Activated T-cell treated with anti-CD3 and anti-CD28 coated beads for 48 hours (primary cell): ENCODE data around the gene GRAP.

Source experiments
- DNase-seq: peaks from one replicate; pipeline ENCODE4 v3.0.0-alpha.2; 2020; ENCODE audit warnings: low read depth

Gene GRAP

DNA sequence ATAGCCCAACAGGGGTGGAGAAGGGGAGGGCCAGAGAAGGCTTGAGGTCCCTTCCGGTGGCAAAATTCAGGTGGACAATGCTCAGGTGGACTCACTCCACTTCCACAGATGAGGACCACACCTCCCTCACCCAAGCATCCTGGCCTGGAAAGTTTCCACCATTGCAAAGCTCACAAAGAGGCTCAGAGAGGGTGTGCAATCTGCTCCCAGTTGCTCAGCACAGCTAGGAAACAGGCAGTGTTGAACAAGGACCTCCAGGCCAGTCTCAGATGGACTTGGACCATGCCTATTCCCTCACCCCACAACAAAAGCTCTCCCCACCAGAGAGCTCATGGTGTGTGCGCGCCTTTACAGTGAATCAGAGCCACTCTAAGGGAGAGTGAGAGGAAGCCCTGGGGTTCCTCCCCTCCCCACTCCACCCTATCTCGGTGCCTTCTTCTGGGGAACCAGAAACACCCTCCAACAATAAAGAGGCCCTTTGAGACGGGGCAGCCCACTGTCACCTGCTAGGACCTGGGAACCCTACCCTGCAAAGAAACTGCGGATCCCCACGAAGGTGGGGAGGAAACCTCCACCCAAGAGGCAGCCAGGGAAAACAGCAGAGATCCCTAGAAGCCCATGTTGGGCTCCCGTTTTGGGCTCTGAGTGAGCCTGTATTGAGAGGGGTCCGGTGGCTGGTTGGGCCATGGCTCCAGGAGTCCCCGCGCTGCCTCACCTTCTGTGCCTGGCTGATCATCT lies 43.8 kb downstream of the GRAP start:
- DNase-seq: no peak

DNA sequence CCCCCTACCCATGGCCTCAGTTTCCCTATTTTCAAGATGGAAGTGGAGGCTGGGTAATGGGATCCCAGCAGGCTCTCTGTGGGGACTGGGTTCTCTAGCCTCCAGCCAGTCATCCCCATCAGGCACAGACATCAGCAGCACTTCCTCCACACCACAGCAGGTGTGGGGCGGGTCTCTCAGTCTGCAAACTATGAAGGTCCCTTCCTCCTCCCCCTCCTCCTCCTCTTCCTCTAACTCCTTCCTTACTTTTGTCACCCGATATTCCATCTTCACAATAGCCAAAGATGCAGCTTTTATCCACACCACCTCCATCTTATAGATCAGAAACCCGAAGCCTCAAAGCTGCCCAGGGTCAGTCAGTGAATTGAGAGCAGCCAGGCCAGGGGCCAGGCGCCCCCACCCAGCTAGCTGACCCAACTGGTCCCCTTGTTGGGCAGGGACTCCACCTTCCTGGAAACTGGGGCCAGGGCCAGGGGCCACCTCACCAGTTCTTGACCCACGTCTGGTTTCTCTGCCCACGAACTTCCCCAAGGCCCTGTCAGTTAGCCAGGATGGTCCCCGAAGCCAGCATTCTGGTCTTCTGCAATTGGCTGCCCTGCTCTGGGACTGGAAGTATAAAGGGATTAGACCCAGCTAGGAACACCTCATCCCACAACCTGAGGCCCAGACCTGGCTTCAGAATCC lies 44.7 kb downstream of the GRAP start:
- DNase-seq: no peak

DNA sequence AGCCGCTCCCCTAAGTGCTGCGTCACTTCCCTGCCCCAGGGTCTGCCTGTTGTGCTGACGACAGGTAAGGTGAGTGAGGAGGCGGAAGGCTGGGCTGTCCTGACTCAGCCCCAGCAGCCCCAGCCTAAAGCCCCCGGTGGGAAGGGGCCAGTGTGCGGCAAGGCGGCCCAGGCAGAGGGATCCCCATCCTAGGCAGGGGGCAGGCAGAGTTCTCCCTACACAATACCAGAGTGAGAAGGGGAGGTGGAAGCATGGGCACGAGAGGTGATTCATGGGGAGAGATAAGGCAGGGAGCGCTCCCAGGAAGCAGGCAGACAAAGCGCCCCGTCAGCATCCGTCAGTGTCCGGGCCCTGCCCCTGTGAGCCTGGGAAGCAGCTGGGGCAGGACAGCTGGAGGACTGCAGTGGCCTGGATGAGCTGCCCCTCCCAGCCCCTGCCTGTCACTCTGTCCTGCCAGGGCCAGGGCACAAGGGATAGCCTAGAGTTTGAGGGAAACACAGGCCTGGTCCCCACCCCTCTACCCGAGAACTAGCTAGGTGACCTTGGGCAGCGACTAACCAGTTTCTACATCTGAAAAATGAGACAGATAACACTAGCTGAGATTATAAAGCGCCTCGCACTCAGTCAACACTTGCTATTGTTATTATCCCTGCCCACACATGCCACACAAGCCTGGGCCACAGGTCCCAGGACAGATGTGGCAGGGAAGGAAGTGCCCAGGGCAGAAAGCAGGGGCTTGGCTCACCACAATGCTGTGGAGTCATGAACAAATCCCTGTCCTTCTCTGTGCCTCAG lies 46.0 kb downstream of the GRAP start:
- DNase-seq: no peak

DNA sequence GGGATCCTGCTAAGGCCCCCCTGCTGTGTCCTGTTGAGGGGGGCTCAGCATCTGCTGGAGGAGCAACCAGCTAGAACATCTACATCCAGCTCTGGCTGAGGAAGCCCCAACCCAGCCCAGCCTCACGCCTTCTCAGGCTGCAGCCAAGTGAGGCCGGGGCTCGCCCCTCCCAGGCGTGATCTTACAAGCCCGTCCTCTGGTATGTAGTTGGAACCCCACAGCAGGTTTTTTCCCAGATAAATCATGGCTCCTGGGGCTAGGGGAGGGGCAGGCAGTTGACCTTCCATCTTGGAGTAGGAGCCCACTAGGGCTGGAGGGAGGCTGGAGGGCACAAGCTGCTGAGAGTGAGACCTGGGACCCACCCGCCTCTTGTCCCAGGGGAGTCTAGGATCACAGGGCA lies 46.8 kb downstream of the GRAP start:
- no peak for DNase-seq

DNA sequence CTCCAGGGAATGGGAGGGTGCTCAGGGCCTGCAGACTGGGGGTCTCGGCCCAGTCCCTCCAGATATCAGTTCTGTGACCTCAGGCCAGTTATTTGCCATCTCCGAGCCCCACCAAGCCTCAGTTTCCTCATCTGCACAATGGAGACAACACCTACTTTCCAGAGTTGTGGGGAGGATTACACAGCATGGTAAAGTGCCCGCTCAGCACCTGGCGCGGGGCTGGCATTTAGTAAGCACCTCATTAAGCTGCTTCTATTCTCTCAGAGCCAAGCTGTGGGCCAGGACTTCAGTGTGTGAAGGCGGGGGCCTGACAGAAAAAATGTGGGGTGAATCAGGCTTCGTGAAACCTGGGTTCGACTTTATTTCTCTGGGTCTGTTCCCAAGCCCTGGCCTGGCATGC lies 47.4 kb downstream of the GRAP start:
- DNase-seq: no peak

DNA sequence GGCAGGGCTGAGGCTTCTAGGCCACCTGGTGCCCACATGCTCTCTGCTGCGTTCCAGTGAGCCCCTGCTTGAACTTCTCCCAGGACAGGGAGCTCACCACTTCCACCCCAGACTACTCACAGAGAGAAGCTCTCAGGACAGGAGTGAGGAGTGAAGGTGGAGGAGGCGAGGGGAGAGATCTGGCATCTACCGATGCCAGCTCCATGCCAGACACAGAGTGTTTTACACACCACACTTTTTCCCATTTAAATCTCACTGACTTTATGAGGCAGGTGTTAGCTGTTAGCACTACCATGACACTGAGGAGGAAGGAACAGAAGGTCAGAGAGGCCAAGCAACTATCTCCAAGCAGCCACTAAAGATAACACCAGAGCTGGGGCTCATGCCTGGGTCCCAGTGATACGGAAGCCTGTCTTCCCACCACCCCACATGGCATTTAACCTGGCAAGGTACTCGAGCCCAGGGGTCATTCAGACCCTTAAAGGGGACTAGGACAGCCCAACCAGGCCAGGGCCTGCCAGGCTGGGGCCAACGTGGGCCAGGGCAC lies 49.0 kb downstream of the GRAP start:
- DNase-seq: no peak

DNA sequence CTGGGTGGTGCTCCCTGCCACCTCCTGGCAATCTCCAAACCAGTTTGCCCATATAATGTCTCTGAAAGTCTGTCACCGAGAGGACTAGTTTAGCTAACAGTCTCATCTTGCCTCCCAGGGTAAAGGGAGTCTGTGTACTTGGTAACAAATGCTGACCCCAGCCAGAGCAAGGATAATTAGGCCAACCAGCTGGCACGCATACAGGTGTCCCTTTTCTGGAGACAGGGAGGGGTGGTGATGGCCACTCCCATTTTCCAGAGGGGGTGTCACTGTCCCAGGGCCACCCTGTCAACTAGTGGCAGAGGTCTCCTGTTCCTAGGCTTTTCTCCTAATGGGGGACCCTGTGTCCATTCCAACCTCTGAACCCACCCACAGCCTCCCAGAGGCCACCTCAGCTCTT lies 50.3 kb downstream of the GRAP start:
- no peak for DNase-seq

DNA sequence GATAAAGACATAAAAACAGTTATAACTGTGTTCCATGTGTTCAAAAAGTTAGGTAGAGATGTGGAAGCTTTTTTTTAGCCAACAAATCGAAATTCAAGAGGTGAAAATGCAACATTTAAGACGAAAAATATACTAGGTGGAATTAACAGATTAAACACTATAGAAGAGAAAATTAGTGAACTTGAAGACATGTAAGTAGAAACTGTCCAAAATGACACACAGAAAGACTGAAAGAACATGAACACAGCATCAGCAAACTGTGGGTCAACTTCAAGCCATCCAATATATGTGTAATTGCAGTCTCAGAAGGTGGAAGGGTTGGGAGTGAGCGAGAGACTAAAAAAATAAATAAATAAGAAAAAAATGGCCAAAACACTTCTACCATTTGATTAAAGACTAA lies 51.5 kb downstream of the GRAP start:
- no peak for DNase-seq

DNA sequence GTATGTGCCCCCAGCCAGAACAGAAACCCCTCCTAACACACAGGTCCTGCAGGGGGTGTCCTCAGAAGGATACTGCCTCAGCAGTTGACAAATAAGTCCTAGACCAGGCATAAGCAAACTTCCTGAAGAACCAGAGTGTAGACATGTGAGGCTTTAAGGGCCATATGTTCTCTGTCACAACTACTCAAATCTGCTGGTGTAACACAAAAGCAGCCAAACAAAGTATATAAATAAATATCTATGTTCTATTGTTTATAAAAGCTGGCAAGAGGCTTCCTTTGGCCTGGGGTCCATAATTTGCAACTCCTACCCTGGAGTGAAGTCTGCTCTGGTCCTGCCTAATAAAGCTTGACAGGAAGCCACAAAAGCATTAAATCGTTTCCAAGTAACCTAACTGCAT lies 52.1 kb downstream of the GRAP start:
- no peak for DNase-seq

DNA sequence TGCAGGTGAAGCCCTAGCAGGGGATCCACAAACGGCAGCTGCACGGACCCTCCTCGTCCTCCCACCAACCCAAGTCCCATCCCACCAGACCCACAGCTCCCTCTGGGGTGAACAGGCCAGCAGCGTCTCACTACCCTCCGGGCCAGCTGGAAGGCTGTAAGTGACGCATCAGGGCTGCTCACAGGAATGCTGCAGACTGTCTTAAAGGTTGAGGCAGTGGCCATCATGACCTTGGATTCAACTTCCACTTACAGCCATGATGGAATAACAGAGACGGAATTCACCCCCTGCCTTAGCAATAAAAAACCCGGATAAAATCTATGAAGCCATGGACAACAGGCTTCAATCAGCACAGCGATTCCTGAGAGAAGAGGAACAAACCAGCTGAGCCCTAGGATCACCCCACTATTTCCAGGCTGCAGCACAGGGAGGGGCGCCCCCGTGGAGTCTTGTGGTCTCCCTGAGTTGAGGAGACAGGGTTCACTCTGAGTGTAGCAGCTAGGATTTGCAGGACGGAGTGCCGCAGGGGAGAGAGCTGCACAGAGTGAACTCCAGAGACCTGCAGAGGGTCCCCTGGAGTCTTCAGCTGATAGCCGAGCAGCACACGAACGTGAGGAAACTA lies 52.7 kb downstream of the GRAP start:
- DNase-seq: no peak

DNA sequence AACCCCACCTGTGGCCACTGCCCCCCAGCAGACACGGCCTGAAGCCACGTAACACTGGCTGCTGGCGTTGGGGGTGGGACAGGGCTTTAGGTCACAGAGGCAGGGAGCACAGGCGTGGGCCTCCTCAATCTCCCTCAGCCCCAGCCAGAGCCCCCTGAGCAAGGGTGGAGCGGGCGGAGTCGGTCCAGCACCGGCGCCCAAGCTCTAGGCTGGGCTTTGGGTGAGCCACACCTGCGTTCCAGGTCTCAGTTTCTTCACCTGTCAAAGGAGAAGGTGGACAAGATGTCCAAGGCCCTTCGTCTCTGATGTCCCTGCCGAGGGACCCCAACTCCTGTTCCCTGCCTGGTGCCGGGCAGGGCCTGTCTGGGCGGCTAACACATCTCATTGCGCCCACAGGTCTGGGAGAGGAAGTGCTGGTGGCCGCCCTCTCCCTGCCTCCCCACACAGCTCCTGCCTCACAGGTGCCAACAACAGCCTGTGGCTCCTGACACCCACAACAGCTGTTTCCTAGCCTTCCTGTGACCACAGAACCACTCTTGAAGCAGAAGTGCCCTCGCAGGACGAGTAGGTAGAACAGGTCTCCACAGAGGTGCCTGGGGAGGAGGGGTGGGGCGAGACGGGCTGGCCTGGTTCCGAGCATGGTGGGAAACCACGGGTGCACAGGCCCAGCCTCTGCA lies 54.2 kb downstream of the GRAP start:
- DNase-seq: no peak

DNA sequence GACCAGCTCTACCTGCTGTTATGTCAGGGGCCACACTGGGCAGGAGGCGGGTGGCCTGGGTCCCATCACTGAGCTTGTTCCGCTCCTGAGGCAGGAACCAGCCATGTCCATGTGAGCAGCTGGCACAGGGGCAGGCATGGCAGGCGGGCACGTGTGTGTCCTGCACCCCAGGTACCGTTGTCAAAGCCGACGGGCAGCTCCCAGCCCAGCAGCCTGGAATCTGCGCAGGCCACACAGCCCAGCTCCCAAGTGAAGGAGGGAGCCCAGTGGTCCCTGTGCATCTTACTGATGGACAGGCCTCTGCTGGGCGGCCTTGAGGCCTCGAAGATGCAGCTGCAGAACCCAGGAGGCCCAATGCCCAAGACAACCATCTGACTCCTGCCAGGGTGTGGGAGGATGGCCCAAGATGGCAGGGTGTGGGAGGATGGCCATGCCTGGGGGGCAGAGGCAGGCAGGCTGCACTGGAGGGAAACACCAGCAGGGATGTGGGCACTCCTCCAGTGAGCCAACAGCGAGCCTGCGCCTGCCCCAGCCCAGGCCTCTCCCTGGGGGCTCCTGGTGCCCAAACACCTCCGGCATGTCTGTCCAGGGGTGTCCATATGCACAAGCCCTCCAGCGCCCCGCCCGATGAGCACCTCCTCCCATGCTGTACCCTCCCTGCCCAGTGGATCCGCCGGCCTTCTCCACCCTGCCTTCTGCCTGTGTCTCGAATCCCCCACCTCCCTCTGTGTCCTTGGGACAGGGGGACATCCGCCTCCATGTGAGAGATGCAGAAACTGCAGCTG lies 55.0 kb downstream of the GRAP start:
- DNase-seq: no peak

DNA sequence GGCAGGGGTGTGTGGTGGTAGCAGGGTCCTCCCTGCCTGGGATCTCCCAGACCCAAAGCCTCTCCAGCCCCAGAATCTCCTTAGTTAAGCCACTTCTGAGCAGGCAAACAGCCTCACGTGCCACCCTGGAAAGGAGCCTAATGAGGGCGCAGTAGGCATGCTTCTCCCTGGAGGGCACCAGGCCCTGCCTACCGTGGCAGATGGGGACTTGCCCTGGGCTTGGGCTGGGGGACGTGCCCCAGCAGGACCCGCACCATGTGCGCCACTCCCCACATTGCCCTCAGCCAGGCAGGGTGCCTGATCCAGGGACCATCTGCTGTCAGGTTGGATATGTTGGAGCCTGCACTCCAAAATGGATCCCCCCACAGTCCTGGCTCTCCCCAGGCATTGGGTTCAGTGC lies 56.4 kb downstream of the GRAP start:
- no peak for DNase-seq

DNA sequence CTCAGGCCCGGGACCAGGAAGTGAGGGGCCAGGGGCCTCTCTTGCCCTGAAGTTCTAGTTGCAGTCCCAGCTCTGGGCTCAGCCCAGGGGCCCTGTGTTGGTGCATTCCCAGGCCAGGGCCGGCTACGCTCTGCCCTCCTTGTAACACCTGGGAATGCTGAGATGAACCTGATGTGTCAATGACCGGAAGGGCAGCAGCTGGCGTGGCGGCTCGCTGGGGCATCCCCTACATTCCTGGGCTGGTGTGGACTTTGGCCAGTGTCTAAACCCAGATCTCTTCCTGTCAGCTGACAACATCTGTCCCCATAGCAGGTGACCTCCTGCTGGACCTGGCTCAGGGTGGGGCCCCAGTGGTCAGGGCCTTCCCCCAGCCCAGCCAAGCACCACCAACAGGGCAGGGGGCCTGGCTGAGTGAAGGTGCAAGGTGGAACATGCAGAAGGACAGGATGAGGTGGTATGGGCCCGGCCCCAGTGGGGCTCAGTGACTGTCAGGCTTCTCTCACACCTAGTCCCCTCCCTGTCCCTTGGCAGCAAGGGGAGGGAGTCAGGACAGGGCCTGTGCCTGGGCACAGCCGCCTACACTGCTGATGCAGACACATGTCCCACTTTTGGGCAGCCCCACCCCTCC lies 58.1 kb downstream of the GRAP start:
- DNase-seq: no peak

DNA sequence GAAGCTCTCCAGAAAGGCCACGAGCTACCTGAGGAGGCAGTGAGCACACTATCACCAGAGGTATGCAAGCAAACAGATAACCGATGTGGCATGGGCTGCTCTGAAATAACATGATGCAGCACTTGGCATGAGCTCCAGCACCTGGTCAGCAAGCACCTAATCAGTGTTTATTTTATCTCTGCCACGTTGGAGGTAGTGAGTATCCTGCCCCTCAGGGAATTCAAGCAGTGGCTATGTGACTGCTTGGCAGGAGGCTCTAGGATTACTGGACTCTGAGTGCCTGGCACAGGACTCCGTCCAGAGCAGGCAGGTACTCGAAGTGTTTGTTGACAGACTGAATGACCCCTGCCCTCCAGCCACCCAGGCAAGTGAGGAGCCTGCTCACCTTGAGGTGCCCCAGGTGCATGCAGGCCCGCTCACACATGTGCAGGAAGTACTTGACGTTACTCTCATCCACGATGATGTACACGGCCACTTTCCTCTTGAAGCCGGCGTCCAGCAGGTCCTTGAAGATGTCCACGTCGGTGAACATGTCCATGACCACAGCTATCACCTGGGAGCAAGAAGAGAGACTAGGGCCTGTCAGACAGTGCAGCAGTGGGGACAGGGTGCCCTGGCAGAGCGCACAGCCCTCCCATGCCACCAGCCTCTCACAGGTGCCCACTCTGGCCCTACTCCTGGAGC lies 58.8 kb downstream of the GRAP start:
- no peak for DNase-seq

DNA sequence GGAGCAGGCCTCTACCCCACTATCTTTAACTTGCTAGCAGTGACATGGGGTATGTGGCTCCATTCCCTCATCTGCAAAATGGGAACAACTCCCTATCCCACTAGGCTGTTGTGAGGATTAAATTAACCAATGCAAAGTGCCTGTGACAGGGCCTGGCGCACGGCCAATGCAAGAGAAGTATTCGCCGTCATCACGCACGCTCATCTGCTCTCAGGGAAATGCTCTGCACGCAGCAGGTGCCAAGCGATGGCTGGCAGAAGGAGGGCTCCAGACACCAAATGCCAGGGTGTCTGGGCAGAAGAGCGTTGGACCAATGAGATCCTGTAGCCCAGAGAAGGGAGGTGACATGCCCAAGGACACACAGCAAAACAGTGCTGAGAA lies 59.5 kb downstream of the GRAP start:
- no peak for DNase-seq

DNA sequence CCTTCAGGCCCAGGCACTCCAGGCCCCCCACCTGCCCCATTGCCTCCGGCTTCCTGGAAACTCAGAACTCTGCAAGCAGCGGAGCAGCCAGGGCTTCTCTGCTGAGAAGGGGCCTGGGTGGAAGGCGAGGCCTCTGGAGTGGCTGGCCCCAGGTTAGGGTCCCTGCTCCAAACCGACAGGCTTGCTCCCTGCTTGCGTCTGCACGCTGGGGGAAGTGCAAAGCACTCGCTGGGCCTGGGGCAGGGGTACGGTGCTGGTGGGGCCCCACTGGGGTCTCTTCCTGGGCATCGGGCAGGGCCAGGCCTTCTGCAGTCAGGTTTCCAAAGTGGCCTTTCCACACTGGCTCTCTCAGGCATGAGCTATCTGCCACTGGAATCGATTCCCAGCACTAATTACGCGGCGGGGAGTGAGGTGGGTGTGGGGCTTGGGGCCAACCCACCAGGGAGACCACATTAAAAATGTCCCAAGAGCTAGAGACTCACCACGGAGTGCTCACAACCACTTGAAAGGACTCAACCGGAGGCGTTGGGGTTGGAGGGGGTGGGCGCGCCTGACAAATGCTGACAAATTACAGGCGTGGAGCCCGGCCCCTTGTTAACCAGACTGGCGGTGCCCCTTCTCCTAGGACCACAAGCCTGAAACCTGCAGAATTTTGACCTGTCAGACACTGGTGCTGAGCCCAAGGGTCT lies 60.1 kb downstream of the GRAP start:
- no peak for DNase-seq

DNA sequence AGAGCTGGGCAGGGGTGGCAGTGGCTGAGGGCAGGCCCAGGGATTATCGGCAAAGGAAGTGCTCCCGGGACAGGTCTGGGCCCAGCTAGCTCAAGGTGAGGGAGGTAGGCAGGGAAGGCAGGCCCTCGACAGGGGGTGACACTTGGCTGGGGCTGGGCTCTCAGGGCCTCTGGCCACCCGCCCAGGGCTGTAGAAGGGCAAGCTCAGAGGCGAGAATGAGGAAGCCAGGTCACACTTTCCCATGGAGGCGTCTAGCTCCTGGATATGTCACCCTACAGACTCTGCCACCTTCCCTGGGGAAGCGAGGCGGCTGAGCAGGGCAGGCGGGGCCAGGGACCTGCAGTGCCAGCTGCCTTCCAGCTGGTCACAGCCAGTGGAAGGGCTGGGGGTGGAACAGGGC lies 61.3 kb downstream of the GRAP start:
- no peak for DNase-seq
